Subcutaneous adipose tissue (tissue), 4 donors: Measurements from ENCODE around the gene HLF. TPM values are rescaled to one million over a fixed set of nuclear protein-coding genes. Genes with fewer than 3 reads are reported as not detected.

Experiments used
- total RNA-seq, 4 donors: library from RNA; depleted of rRNA; stranded (reverse); fragments of >200 nt; gene quantifications; one replicate each; pipeline ENCODE4 v1.1.0, GENCODE V29; 2016
- TF ChIP-seq, protein P1 (sequence below): fragments of 450-650 bp; IDR thresholded peaks from one replicate; pipeline ENCODE4 v1.5.1; 2016; ENCODE audit warnings: low read depth, mild to moderate bottlenecking, control low read depth, antibody characterized with exemption, moderate library complexity

The HLF gene
- total RNA-seq, 4 donors from 2014 or later, result 8.5 to 23.4 (median 11.5) TPM

DNA sequence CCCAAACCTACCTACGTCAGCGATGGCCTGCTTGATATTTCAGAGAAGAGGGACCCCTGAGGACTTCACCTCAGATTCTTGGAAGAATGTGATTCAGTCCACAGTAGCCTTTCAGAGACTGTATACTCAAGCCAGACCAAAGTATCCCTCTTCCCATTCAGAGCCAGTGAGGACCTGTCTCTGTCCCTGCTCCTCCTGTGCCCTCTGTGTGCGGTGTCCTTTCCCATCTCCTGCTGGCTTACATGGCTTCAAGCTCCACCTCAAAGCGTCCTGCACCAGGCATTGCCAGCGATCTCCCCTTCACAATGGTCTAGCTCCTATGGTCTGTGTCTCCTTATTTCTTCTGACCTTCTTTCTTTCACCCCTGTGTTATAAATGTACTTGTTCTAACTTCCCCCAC is 39.5 kb upstream of the HLF start:
- TF ChIP-seq, protein P1, sequence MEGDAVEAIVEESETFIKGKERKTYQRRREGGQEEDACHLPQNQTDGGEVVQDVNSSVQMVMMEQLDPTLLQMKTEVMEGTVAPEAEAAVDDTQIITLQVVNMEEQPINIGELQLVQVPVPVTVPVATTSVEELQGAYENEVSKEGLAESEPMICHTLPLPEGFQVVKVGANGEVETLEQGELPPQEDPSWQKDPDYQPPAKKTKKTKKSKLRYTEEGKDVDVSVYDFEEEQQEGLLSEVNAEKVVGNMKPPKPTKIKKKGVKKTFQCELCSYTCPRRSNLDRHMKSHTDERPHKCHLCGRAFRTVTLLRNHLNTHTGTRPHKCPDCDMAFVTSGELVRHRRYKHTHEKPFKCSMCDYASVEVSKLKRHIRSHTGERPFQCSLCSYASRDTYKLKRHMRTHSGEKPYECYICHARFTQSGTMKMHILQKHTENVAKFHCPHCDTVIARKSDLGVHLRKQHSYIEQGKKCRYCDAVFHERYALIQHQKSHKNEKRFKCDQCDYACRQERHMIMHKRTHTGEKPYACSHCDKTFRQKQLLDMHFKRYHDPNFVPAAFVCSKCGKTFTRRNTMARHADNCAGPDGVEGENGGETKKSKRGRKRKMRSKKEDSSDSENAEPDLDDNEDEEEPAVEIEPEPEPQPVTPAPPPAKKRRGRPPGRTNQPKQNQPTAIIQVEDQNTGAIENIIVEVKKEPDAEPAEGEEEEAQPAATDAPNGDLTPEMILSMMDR, result no peak

DNA sequence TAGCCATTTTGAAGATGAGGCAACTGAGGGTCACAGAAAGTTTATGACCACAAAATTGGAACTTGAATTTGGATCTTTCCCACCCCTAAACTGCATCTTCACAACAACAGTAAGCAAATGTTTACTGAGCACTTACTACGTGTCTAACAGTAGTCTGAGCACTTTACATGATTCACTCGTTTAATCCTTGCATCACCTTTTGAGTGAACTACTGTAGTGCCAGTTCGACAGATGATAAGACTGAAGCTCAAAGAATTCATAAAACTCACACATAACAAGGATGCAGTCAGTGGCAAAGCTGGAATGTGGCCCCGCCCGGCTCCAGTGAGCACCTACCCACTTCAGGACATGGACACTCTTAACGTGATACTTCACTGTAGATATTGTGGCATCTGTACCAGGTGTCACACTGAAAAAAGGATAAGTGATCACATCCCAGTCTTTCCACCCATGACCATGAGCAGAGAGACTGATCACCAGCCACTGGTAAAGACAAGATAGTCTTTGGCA is 36.0 kb upstream of the HLF start:
- TF ChIP-seq, protein P1, result no peak

DNA sequence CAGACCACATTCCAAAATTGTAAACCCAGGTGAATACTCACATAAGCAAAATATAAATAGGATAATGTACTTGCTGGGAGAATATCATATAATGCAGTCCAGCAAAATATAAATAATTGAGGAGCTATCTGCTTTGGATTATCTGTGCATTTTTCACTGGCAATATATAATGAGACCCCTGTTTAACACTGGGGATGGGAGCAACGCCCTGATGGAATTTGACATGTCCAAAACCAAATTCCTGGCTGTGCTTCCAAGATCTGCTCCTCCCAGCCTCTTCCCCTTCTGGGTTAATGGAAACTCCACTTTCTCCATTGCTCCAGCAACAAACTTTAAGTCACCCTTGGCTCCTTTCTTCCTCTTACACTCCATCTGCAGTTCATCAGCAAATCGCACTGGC is 35.5 kb upstream of the HLF start:
- TF ChIP-seq, protein P1, result no peak

DNA sequence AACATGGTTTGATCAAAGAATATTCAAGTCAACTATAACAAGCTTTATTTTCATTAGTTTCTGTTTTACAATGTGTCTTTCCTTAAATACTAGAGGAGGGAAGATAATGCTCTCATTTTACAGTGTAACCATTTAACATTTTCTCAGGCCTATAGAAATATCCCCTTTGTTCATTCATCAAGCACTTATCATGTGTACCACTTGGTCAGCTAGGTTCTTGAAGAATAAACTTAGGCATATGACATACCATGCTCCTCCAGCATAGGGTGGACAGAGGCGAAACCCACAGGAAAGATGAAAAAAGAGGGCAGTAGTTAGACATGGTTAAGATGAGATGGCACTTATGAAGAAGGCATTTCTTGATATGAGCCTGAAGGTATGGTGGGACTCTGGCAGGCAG is 34.0 kb upstream of the HLF start:
- TF ChIP-seq, protein P1, result no peak

DNA sequence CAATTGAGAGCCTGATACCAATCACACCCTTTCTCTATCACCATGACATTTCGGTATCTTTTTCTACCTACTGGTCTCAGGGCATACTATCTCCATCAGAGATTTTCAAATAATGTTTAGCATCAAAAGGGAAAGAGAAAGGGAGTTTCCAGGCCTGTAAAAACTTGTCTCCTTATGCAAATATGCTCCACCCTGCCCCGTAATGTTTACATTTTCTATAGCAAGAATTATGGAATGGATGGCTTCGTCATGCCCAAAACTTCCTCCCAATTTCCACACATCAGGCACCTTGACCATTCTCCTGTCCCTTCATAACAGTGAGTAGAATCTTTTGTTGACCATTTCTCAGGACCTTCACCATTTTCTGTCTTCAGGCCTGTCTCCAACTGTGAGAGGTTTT is 30.9 kb upstream of the HLF start:
- TF ChIP-seq, protein P1, result no peak

DNA sequence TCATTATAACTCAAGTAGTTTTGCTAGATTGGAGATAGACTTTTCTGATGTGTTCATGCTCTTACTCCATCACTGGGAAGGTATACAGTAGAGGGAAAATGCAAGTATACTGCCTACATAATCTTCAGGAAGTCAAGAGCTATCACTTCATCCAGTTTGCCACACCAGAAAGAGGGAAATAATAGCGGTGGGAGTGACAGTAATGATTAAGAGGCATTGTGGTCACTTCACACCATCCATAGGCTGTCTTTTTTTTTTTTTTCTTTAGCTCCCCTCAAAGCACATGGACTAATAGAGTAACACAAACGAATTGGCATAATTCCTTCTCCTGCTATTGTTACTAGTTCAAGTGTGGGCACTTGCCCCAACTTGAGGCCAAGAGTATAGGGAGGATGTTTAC is 28.4 kb upstream of the HLF start:
- TF ChIP-seq, protein P1, result no peak

DNA sequence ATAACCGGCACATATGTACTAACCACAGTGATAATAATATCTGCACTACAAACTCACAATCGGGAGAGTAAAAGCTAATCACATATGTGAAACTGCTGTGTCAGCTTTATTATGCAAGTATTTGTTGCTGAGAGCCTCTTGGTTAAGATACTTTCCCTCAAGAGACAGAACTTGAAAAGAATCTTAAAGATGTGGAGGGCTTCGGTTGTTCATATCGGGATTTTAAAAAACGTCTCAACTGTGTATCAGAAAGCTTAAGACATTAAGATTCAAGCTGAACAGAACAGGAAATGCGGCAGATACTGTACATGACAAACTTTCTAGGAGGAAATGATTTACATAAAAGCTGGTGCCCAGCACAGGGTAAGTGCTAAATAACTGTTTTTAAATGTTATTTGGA is 27.5 kb upstream of the HLF start:
- TF ChIP-seq, protein P1, result no peak
